Measurements from ENCODE around the gene FHAD1.

FHAD1 gene

GRCh38 chr1:15329104-15329820 is 82.2 kb downstream of the FHAD1 start:
- TF ChIP-seq YY1 (IDR thresholded peaks at IDR 0.05; ENCODE audit: low read depth) (no peak), NFIC (IDR thresholded peaks at IDR 0.05) (no peak), ZBTB7A (IDR thresholded peaks at IDR 0.05; ENCODE audit: low read depth) (no peak)

- TF ChIP-seq EGR1 (IDR thresholded peaks at IDR 0.05) (no peak), CEBPB (IDR thresholded peaks at IDR 0.05) (no peak), MAX (IDR thresholded peaks at IDR 0.05) (no peak), EP300 (IDR thresholded peaks at IDR 0.05; ENCODE audit: borderline replicate concordance) (no peak), YY1 (IDR thresholded peaks at IDR 0.05; ENCODE audit: low read depth) (no peak), RAD21 (IDR thresholded peaks at IDR 0.05; ENCODE audit: low read depth) (no peak), CREB1 (IDR thresholded peaks at IDR 0.05; ENCODE audit: low read depth) (no peak), NFIC (IDR thresholded peaks at IDR 0.05) (no peak), TAF1 (IDR thresholded peaks at IDR 0.05; ENCODE audit: low read depth) (no peak), TCF12 (IDR thresholded peaks at IDR 0.05; ENCODE audit: low read depth) (no peak), FOXM1 (IDR thresholded peaks at IDR 0.05; ENCODE audit: borderline replicate concordance, low read depth) (no peak), ZBTB7A (IDR thresholded peaks at IDR 0.05; ENCODE audit: low read depth) (no peak), USF1 (IDR thresholded peaks at IDR 0.05) (no peak), REST (IDR thresholded peaks at IDR 0.05; ENCODE audit: low read depth) (no peak), TEAD4 (IDR thresholded peaks at IDR 0.05) (no peak)
These were observed 83.0 kb downstream of the FHAD1 start for GRCh38 chr1:15330028-15330427.

GRCh38 chr1:15331180-15331579 is 84.2 kb downstream of the FHAD1 start:
- TF ChIP-seq EGR1 (IDR thresholded peaks at IDR 0.05) = no peak
- no peak for TF ChIP-seq FOXM1 (IDR thresholded peaks at IDR 0.05; ENCODE audit: borderline replicate concordance, low read depth)
- TF ChIP-seq TAF1 (IDR thresholded peaks at IDR 0.05; ENCODE audit: low read depth) = no peak
- TF ChIP-seq TEAD4 (IDR thresholded peaks at IDR 0.05) = no peak
- no peak for TF ChIP-seq ZBTB7A (IDR thresholded peaks at IDR 0.05; ENCODE audit: low read depth)
- TF ChIP-seq TCF12 (IDR thresholded peaks at IDR 0.05; ENCODE audit: low read depth) = no peak
- TF ChIP-seq RAD21 (IDR thresholded peaks at IDR 0.05; ENCODE audit: low read depth) = no peak
- TF ChIP-seq YY1 (IDR thresholded peaks at IDR 0.05; ENCODE audit: low read depth) = no peak
- no peak for TF ChIP-seq CEBPB (IDR thresholded peaks at IDR 0.05)
- no peak for TF ChIP-seq NFIC (IDR thresholded peaks at IDR 0.05)
- TF ChIP-seq MAX (IDR thresholded peaks at IDR 0.05) = no peak
- no peak for TF ChIP-seq REST (IDR thresholded peaks at IDR 0.05; ENCODE audit: low read depth)
- TF ChIP-seq USF1 (IDR thresholded peaks at IDR 0.05) = no peak
- TF ChIP-seq EP300 (IDR thresholded peaks at IDR 0.05; ENCODE audit: borderline replicate concordance) = no peak
- TF ChIP-seq CREB1 (IDR thresholded peaks at IDR 0.05; ENCODE audit: low read depth) = no peak

GRCh38 chr1:15331734-15332133 is 84.7 kb downstream of the FHAD1 start:
- no peak for TF ChIP-seq EP300 (IDR thresholded peaks at IDR 0.05; ENCODE audit: borderline replicate concordance)
- TF ChIP-seq RAD21 (IDR thresholded peaks at IDR 0.05; ENCODE audit: low read depth) = no peak
- no peak for TF ChIP-seq ZBTB7A (IDR thresholded peaks at IDR 0.05; ENCODE audit: low read depth)
- TF ChIP-seq USF1 (IDR thresholded peaks at IDR 0.05) = no peak
- no peak for TF ChIP-seq EGR1 (IDR thresholded peaks at IDR 0.05)
- TF ChIP-seq YY1 (IDR thresholded peaks at IDR 0.05; ENCODE audit: low read depth) = no peak
- no peak for TF ChIP-seq TEAD4 (IDR thresholded peaks at IDR 0.05)
- no peak for TF ChIP-seq FOXM1 (IDR thresholded peaks at IDR 0.05; ENCODE audit: borderline replicate concordance, low read depth)
- TF ChIP-seq CEBPB (IDR thresholded peaks at IDR 0.05) = no peak
- no peak for TF ChIP-seq CREB1 (IDR thresholded peaks at IDR 0.05; ENCODE audit: low read depth)
- TF ChIP-seq REST (IDR thresholded peaks at IDR 0.05; ENCODE audit: low read depth) = no peak
- no peak for TF ChIP-seq NFIC (IDR thresholded peaks at IDR 0.05)
- TF ChIP-seq TAF1 (IDR thresholded peaks at IDR 0.05; ENCODE audit: low read depth) = no peak
- no peak for TF ChIP-seq TCF12 (IDR thresholded peaks at IDR 0.05; ENCODE audit: low read depth)
